Neural cell (in vitro differentiated cells): ENCODE data around the gene NLRP5.

Source experiments
- CTCF ChIP-seq: fragments of 450-650 bp; IDR thresholded peaks from 2 replicates; pipeline ENCODE4 v1.5.1; 2014; ENCODE audit warnings: antibody characterized with exemption, mild to moderate bottlenecking, moderate library complexity; ENCODE audit not compliant: poor library complexity, severe bottlenecking
- MXI1 ChIP-seq: fragments of 450-650 bp; conservative IDR thresholded peaks from 2 replicates; pipeline ENCODE4 v1.6.1; 2014; ENCODE audit warnings: antibody characterized with exemption, mild to moderate bottlenecking; ENCODE audit not compliant: poor library complexity, severe bottlenecking
- POLR2AphosphoS5 ChIP-seq: IDR thresholded peaks from 2 replicates; pipeline ENCODE4 v1.6.1; 2012
- RAD21 ChIP-seq: fragments of 450-650 bp; conservative IDR thresholded peaks from 2 replicates; pipeline ENCODE4 v1.6.1; 2014; ENCODE audit warnings: antibody characterized with exemption, mild to moderate bottlenecking, moderate library complexity
- REST ChIP-seq: IDR thresholded peaks from 2 replicates; pipeline ENCODE4 v1.6.1; 2012; ENCODE audit warnings: borderline replicate concordance
- TAF1 ChIP-seq: IDR thresholded peaks from 2 replicates; pipeline ENCODE4 v1.6.1; 2012; ENCODE audit warnings: low read depth

GRCh38 chr19:56071151-56071550, 84.6 kb downstream of the NLRP5 start:
- TF ChIP-seq CTCF (no peak), MXI1 (no peak), POLR2AphosphoS5 (no peak), RAD21 (no peak), REST (no peak), TAF1 (no peak)
